ENCODE data around the gene USP40.

The USP40 gene

DNA sequence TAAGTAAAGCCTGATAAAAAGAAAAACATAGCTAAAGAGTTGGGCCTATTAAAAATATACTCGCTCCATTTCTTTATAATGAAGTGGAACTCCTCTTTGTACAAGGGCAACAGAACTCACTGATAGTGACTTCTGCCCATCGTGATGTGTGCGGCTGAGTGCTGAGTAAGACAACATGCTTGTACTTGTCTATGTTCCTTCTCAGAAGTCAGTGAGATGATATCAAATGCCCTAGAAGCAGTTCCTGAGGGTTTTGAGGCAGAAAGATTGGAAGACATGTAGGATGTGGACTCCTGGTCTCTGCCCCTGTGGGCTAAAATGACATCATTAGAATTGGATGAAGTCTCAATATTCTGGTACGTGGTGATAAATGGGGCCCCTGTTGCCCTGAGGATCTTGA, 73.8 kb downstream of the USP40 start:
- no peak overlapping the region for H3K27ac Mint-ChIP-seq
- no peaks in the 10 kb centered on the region for H3K4me1 Mint-ChIP-seq (ENCODE audit: low read depth)
- no peaks in the 10 kb centered on the region for H3K9me3 Mint-ChIP-seq
- DNase-seq = no peak
- no peak overlapping the region for H3K4me3 Mint-ChIP-seq
- peaks cover 66% of the 10 kb centered on the region for H3K36me3 Mint-ChIP-seq (ENCODE audit: low read depth)
- H3K27me3 Mint-ChIP-seq = no peaks in the 10 kb centered on the region

- H3K27ac Mint-ChIP-seq = no peak overlapping the region
- H3K9me3 Mint-ChIP-seq = no peaks in the 10 kb centered on the region
- H3K36me3 Mint-ChIP-seq (ENCODE audit: low read depth) = peaks cover 63% of the 10 kb centered on the region
- no peak for DNase-seq
- H3K4me3 Mint-ChIP-seq = no peak overlapping the region
- H3K27me3 Mint-ChIP-seq = no peaks in the 10 kb centered on the region
- H3K4me1 Mint-ChIP-seq (ENCODE audit: low read depth) = no peaks in the 10 kb centered on the region
These were observed 74.5 kb downstream of the USP40 start for GRCh38 chr2:233492078-233492477.

- Mint-ChIP-seq H3K27me3 (no peaks in the 10 kb centered on the region), H3K27ac (no peak overlapping the region), H3K9me3 (no peaks in the 10 kb centered on the region), H3K4me1 (ENCODE audit: low read depth) (no peaks in the 10 kb centered on the region), H3K36me3 (ENCODE audit: low read depth) (peaks cover 65% of the 10 kb centered on the region), H3K4me3 (no peak overlapping the region)
- DNase-seq = no peak
These were observed 75.3 kb downstream of the USP40 start for GRCh38 chr2:233491326-233491725.

- Mint-ChIP-seq H3K36me3 (ENCODE audit: low read depth) (peaks cover 64% of the 10 kb centered on the region), H3K4me1 (ENCODE audit: low read depth) (no peaks in the 10 kb centered on the region), H3K4me3 (no peak overlapping the region), H3K27ac (no peak overlapping the region), H3K27me3 (no peaks in the 10 kb centered on the region), H3K9me3 (no peaks in the 10 kb centered on the region)
- DNase-seq = no peak
These were observed 75.8 kb downstream of the USP40 start for GRCh38 chr2:233490831-233491230.

DNA sequence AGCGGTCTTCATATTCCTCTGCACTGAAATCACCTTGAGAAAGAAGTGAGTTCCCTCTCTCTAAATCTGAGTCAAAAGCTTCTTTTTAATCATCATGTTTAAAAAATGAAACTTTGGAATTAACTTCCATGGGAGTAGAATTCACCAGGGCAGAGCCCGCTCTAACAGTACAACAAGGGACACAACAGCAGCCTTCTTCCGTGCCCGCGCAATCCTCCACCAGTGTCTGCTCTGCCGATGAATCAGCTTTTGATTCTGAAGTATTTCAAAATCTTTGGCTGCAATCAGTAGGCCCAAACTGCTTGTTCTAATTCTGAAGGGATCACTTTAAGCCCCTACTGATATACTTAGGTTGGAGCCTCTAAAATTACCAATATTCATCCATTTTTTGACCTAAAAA, 76.9 kb downstream of the USP40 start:
- no peak for DNase-seq
- H3K4me1 Mint-ChIP-seq (ENCODE audit: low read depth) = no peaks in the 10 kb centered on the region
- no peak overlapping the region for H3K27ac Mint-ChIP-seq
- no peaks in the 10 kb centered on the region for H3K27me3 Mint-ChIP-seq
- no peaks in the 10 kb centered on the region for H3K9me3 Mint-ChIP-seq
- H3K36me3 Mint-ChIP-seq (ENCODE audit: low read depth) = peaks cover 73% of the 10 kb centered on the region
- no peak overlapping the region for H3K4me3 Mint-ChIP-seq

DNA sequence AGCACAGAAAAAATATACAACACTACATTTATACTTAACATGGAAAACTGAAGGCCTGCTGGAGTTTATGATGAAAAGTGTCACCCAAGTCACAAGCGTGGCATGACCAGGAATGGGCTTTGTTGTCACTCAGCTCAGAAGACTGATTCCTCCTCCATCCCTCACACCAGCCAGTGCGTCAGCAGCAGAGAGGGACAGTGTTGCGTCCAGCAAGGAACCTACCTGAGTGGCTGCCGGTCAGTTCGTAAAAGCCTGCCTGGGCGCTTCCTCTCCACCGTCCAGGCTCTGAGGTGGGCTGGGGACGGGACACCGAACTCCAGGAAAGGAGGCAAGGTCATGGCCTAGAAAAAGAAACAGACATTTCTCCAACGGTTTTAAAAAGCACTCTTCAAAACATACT, 77.4 kb downstream of the USP40 start:
- Mint-ChIP-seq H3K27ac (no peak overlapping the region), H3K4me1 (ENCODE audit: low read depth) (no peaks in the 10 kb centered on the region), H3K36me3 (ENCODE audit: low read depth) (peaks cover 78% of the 10 kb centered on the region), H3K9me3 (no peaks in the 10 kb centered on the region), H3K4me3 (no peak overlapping the region), H3K27me3 (no peaks in the 10 kb centered on the region)
- DNase-seq = no peak

DNA sequence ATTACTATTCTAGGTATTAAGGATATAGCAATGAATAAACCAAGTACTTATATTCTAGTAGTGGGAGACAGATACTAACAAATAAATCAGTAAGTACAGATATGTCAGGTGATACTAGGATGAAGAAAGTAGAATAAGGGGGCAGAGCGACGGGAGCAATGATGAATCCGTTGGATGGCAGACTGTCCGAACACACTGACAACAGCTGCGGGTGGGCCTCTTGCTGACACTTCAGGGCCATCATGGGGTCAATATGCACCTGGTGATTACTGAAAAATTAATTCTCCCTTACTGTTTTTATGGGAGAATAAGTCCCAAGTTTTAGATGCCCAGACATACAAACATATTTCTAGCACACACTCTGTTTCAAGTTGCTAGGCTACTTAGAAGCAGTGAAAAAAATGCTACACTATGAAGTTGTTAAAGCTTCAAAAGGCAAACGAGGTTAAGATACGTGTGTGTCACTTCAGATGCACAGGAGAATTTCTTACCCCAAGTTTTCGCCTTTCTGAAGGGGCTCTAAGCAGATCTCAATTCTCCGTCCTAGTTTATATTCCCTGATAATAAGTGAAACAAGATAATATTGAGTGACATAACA, 78.7 kb downstream of the USP40 start:
- no peaks in the 10 kb centered on the region for H3K9me3 Mint-ChIP-seq
- no peak overlapping the region for H3K4me3 Mint-ChIP-seq
- H3K27ac Mint-ChIP-seq = no peak overlapping the region
- no peaks in the 10 kb centered on the region for H3K27me3 Mint-ChIP-seq
- no peaks in the 10 kb centered on the region for H3K4me1 Mint-ChIP-seq (ENCODE audit: low read depth)
- peaks cover 83% of the 10 kb centered on the region for H3K36me3 Mint-ChIP-seq (ENCODE audit: low read depth)
- no peak for DNase-seq

GRCh38 chr2:233486778-233487552, 79.6 kb downstream of the USP40 start:
- Mint-ChIP-seq H3K27me3 (no peaks in the 10 kb centered on the region), H3K4me3 (no peak overlapping the region), H3K9me3 (no peaks in the 10 kb centered on the region), H3K36me3 (ENCODE audit: low read depth) (peaks cover 84% of the 10 kb centered on the region), H3K27ac (no peak overlapping the region), H3K4me1 (ENCODE audit: low read depth) (no peaks in the 10 kb centered on the region)
- no peak for DNase-seq

DNA sequence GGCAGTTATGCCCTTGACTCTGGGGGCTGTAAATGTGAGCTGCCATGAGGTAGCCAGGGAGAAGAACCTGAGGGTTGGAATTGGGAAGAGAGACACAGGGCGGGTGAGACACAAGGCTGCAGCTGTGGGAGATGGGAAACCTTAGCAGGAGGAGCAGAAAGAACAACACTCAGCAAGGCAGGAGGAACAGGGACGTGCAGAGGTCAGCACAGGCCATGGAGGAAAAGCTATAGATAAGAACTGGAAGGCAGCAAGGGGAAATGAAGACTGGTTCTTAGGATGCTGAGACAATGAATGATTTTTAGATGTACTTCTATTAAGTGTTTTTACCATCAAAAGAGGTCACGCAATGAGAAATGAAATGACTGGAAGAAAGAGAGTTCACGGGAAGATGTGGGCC, 80.2 kb downstream of the USP40 start:
- H3K9me3 Mint-ChIP-seq = no peaks in the 10 kb centered on the region
- H3K36me3 Mint-ChIP-seq (ENCODE audit: low read depth) = peaks cover 84% of the 10 kb centered on the region
- H3K27me3 Mint-ChIP-seq = no peaks in the 10 kb centered on the region
- no peak overlapping the region for H3K4me3 Mint-ChIP-seq
- peak overlapping the region; percentile 5 for H3K27ac Mint-ChIP-seq
- no peak for DNase-seq
- H3K4me1 Mint-ChIP-seq (ENCODE audit: low read depth) = no peaks in the 10 kb centered on the region

DNA sequence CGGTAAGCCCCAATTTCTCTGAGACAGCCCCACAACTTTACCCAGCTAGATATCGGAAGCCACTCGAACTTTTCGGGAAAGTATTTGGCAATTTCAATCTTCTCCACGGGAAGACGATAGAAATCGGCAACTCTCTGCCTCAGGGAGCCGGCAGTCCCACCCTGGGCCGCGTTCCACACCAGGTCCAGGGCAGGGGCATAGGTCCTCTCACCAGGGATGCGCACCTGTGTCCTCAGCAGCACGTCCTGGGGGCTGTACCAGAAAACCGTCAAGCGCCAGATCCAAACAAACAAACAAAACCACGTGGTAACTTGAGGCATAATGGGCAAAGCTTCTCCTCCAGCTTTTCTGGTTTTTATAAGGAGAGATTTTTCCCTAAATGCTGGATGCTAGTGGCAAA, 80.9 kb downstream of the USP40 start:
- Mint-ChIP-seq H3K4me1 (ENCODE audit: low read depth) (no peaks in the 10 kb centered on the region), H3K27me3 (no peaks in the 10 kb centered on the region), H3K36me3 (ENCODE audit: low read depth) (peaks cover 85% of the 10 kb centered on the region), H3K27ac (no peak overlapping the region), H3K9me3 (no peaks in the 10 kb centered on the region), H3K4me3 (no peak overlapping the region)
- DNase-seq = no peak

- DNase-seq = no peak
- Mint-ChIP-seq H3K4me3 (no peak overlapping the region), H3K9me3 (no peaks in the 10 kb centered on the region), H3K27ac (peak overlapping the region; percentile 50), H3K27me3 (no peaks in the 10 kb centered on the region), H3K4me1 (ENCODE audit: low read depth) (no peaks in the 10 kb centered on the region), H3K36me3 (ENCODE audit: low read depth) (peaks cover 66% of the 10 kb centered on the region)
These were observed 84.0 kb downstream of the USP40 start for GRCh38 chr2:233482616-233483015.

- H3K36me3 Mint-ChIP-seq (ENCODE audit: low read depth) = peaks cover 66% of the 10 kb centered on the region
- H3K27ac Mint-ChIP-seq = no peak overlapping the region
- no peaks in the 10 kb centered on the region for H3K9me3 Mint-ChIP-seq
- no peak overlapping the region for H3K4me3 Mint-ChIP-seq
- no peaks in the 10 kb centered on the region for H3K4me1 Mint-ChIP-seq (ENCODE audit: low read depth)
- no peaks in the 10 kb centered on the region for H3K27me3 Mint-ChIP-seq
- DNase-seq = no peak
These were observed 85.0 kb downstream of the USP40 start for GRCh38 chr2:233481368-233482142.

DNA sequence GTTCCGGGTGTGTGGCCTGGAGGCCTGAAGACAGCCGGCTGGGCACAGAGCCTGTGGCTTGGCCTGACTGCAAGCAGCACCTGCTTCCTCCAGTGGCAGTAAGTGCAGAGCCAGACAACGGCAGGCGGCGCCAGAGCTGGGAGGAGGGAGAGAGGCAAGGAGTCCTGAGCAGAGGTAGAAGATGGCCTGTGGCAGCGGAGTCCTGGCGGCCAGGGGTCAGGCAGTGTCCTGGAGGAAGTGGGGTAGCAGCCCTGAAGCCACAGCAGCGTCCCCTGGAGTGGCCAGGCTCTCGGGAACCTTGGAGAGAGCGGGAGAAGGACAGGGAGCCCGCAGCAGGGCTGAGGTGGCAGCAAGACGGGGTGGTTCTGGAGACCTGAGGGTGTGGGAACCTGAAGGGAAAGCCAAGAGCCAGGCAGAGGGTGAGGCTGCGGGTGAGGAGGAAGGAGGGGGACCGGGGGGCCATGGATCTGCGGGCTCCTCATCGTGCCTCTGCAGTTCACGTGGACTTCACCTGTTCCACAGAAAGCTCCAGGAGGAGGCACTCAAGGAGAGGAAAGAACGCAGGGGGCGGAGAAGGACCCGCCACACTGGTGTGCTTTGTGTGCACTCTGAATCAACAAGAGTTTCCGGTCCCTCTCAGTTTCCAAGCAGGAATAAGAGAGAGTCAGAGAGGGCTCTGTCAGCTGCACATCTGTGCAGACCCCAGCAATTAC, 85.9 kb downstream of the USP40 start:
- Mint-ChIP-seq H3K27me3 (no peaks in the 10 kb centered on the region), H3K27ac (no peak overlapping the region), H3K4me3 (no peak overlapping the region), H3K4me1 (ENCODE audit: low read depth) (no peaks in the 10 kb centered on the region), H3K9me3 (no peaks in the 10 kb centered on the region), H3K36me3 (ENCODE audit: low read depth) (peaks cover 70% of the 10 kb centered on the region)
- no peak for DNase-seq

- H3K36me3 Mint-ChIP-seq (ENCODE audit: low read depth) = peaks cover 66% of the 10 kb centered on the region
- H3K9me3 Mint-ChIP-seq = no peaks in the 10 kb centered on the region
- H3K4me1 Mint-ChIP-seq (ENCODE audit: low read depth) = no peaks in the 10 kb centered on the region
- DNase-seq = no peak
- no peaks in the 10 kb centered on the region for H3K27me3 Mint-ChIP-seq
- H3K4me3 Mint-ChIP-seq = no peak overlapping the region
- H3K27ac Mint-ChIP-seq = no peak overlapping the region
These were observed 86.7 kb downstream of the USP40 start for GRCh38 chr2:233479616-233480489.

Data from activated T-cell treated with anti-CD3 and anti-CD28 coated beads, Interleukin-2, amount 50 U/mL, for 24 hours (primary cell).